Renal cortex interstitium (tissue), 11 donors: Measurements from ENCODE around the gene PSEN2. TPM values are rescaled to one million over a fixed set of nuclear protein-coding genes. Genes with fewer than 3 reads are reported as not detected.

ENCODE experiments used
- DNase-seq, 11 donors: peaks; one replicate each; pipeline ENCODE4 v3.0.0-alpha.2; 2013; ENCODE audit warnings: low read depth in 9 of 11, low spot score in 4 of 11; ENCODE audit errors: extremely low read depth in 1 of 11
- polyA plus RNA-seq, 3 donors: library from polyadenylated mRNA; unstranded; fragments of 120-200 nt; gene quantifications; one replicate each; pipeline ENCODE4 v1.2.1, GENCODE V29; 2013; ENCODE audit not compliant: insufficient read length in 3 of 3

Gene PSEN2
- polyA plus RNA-seq, 3 donors = 14.5 to 23.1 (median 14.6) TPM

- DNase-seq = no peak
These were observed 11.2 kb downstream of the PSEN2 start for GRCh38 chr1:226881515-226882185.

- no peak for DNase-seq
These were observed 11.8 kb downstream of the PSEN2 start for GRCh38 chr1:226882187-226882586.

GRCh38 chr1:226882631-226883409, 12.4 kb downstream of the PSEN2 start:
- no peak for DNase-seq

DNA sequence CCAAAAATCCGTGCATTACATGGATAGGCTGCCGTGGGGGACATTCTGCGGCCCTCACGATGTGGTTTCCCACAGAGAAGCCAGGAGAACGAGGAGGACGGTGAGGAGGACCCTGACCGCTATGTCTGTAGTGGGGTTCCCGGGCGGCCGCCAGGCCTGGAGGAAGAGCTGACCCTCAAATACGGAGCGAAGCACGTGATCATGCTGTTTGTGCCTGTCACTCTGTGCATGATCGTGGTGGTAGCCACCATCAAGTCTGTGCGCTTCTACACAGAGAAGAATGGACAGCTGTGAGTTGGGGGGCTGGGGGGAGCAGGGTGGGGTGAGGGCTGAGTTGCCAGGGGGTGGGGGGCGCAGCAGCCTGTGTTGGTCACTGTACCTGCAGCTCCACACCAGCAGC, 13.2 kb downstream of the PSEN2 start:
- no peak for DNase-seq

GRCh38 chr1:226884116-226884625, 13.8 kb downstream of the PSEN2 start:
- DNase-seq = no peak

GRCh38 chr1:226884966-226885820, 14.8 kb downstream of the PSEN2 start:
- DNase-seq = no peak

DNA sequence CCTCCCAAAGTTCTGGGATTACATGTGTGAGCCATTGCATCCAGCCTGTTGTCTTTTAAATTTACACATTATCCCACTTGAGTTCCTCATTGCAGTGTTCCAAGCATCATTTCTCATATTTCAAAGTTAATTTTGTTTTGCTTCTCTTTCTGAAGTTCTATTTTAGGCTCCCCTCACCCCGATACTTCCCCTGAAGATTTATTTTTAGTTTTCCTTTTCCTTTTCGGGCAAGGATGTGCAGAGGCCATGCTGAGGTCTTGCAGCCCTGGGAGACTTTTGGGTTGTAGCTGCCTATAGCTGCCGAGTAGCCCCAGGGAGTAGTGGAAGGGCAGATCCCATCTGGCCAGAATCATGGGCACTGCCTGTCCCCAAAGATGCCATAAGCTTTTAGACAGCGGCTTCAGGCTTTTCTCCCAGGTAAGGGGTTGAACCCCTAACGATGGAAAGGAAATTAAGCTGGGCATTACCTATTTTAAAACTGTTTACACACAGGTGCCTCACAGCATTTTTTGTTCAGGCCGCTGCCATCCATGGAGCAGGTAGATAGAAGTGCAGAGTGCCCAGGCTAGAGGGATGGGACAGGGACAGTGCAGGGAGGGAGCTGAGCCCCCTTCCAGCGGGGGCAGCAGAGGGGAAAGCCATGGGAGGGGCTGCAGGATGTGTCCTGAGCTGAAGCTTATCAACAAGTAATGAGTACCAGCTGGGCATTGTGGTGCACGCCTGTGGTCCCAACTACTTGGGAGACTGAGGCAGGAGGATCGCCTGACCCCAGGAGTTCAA, 15.9 kb downstream of the PSEN2 start:
- DNase-seq = no peak

- no peak for DNase-seq
These were observed 16.6 kb downstream of the PSEN2 start for GRCh38 chr1:226887006-226887405.

- no peak for DNase-seq
These were observed 17.6 kb downstream of the PSEN2 start for GRCh38 chr1:226888021-226888420.

DNA sequence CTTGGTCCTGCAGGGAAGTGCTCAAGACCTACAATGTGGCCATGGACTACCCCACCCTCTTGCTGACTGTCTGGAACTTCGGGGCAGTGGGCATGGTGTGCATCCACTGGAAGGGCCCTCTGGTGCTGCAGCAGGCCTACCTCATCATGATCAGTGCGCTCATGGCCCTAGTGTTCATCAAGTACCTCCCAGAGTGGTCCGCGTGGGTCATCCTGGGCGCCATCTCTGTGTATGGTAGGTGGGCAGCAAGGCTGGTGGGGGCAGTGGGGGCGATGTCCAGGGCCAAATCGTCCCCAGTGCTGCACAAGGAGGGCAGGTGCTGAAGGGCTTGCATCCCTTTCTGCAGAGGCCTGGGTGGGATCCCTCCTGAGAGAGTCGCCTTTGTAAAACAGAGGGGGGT, 18.4 kb downstream of the PSEN2 start:
- DNase-seq = no peak

GRCh38 chr1:226889616-226890330, 19.4 kb downstream of the PSEN2 start:
- no peak for DNase-seq

- no peak for DNase-seq
These were observed 20.1 kb downstream of the PSEN2 start for GRCh38 chr1:226890331-226891108.

DNA sequence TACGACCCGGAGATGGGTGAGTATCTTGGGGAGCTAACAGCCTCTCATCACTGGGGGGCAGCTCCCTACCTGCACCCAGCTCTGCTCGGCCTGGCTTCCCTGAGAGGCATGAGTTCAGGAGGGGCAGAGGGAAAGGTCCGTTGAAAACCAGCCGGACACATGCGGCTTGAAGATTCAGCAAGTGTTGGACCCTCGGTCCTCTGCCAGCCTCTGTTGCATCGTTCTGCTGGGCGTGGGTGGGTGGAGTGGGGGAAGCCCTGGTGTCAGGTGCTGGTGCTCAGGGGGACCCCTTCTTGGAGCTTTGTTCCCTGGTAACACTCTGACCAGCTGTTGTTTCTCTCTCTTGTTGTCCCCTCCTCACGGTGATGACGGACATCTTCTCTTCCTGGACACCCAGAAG, 20.9 kb downstream of the PSEN2 start:
- no peak for DNase-seq

DNA sequence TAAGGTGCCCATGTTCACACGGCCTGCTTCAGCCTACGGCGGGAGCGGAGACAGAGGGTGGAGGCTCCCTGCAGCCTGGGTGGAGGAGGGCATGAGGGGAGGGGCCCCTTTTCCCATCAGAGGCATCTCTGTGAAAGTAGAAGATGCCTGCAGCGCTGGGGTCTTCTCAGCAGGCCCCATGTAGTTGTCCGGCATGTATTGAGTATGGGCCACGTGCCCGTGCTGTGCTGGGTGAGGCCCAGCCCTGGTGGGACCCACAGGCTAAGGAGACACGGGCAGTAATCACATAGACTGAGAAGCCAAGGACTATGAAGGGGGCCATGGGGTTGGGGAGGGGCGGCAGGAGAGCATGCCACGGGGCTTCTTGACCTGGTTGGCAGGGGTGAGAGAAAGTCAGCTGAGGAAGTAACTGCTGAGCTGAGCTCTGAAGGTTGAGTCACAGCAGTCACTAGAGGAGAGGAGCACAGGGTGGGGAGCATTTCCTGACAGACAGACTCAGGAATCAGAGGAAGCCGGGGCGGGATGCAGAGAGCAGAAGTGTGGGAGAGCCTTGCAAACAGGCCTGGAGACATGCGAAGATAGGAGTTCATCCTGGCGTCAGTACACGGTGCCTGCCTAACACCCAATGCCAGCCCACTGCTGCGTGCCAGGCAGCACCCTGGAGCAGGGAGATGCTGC, 21.6 kb downstream of the PSEN2 start:
- no peak for DNase-seq

DNA sequence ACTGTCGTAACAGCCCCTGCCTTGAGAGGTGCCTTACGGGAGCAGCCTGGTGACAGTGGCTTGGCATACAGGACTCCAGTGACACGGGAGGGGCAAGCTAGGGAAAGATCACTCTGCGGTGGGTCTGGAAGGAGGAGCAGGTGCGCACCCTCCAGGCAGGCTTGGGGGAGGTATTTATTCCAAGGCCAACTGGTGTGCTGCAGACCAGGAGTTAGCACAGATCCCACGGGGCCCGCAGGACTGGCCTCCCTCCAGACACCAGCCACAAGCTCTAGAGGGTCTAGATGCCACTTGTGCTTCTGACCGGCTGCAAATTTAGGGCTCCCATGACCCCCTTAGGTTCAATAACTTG, 22.1 kb downstream of the PSEN2 start:
- no peak for DNase-seq

DNA sequence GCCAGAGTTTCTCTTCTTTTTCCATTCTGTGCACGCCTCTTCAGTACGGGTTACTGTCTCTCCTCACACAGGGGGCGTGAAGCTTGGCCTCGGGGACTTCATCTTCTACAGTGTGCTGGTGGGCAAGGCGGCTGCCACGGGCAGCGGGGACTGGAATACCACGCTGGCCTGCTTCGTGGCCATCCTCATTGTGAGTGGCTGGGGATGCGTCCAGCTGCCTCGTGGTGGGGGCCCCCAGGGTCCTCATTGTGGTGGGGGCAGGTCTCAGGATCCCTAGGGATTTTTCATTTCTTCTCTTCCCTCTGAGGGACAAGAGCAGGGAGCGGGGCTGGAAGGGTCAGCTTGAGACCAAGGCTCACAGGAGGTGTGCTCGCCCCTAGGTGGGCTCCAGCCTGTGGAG, 23.5 kb downstream of the PSEN2 start:
- DNase-seq = no peak

DNA sequence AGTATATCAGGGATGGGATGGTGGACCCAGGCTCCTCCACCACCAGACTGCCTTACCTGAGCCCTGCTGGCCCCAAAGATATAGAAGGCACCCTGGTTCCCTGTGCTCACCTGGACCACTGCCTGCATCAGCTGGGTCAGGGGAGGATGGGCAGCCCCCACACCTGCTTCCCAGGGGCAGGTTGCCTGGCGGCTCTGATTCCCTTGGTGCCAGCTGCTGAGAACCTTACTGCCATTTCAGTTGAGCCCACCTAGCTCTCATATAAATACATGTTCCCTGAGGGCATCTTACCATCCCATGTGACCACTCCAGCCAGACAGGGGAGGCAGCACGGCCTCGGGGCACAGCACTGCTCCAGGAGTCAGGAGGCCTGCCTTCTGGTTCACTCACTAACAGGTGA, 24.4 kb downstream of the PSEN2 start:
- no peak for DNase-seq
